Activated CD4-positive, alpha-beta T cell treated with anti-CD3 and anti-CD28 coated beads, Interleukin-2, amount 10 ng/mL, durations not matched to agents 7 days and 5 days (primary cell): ENCODE results near the gene AADACL4. TPM values are rescaled to one million over a fixed set of nuclear protein-coding genes. Genes with fewer than 3 reads are reported as not detected.

Source experiments
- CTCF ChIA-PET: fragments of 350-600 bp; sonication (Branson Sonifier 250); formaldehyde crosslinking; loops from one replicate; lab custom pipeline; 2021; ENCODE audit warnings: antibody characterized with exemption; lab: Charles Lee
- POLR2A ChIA-PET: fragments of 350-600 bp; sonication (Branson Sonifier 250); formaldehyde crosslinking; loops from one replicate; lab custom pipeline; 2021; ENCODE audit warnings: antibody characterized with exemption; lab: Charles Lee
- DNase-seq: peaks from one replicate; pipeline ENCODE4 v3.0.0-alpha.2; 2020
- H3K27ac Mint-ChIP-seq: one replicate; pipeline ENCODE4 v1.8.0; 2021; ENCODE audit warnings: mild to moderate bottlenecking, moderate library complexity, mixed read lengths
- H3K27me3 Mint-ChIP-seq: one replicate; pipeline ENCODE4 v1.8.0; 2021; ENCODE audit warnings: mixed read lengths
- H3K36me3 Mint-ChIP-seq: one replicate; pipeline ENCODE4 v1.8.0; 2021; ENCODE audit warnings: low read depth, mixed read lengths
- H3K4me1 Mint-ChIP-seq: one replicate; pipeline ENCODE4 v1.8.0; 2021; ENCODE audit warnings: mixed read lengths
- H3K4me3 Mint-ChIP-seq: one replicate; pipeline ENCODE4 v1.8.0; 2021; ENCODE audit warnings: mild to moderate bottlenecking, moderate library complexity, mixed read lengths
- H3K9me3 Mint-ChIP-seq: one replicate; pipeline ENCODE4 v1.8.0; 2021; ENCODE audit warnings: mixed read lengths
- total RNA-seq, 2 experiments: library from RNA; stranded (reverse); gene quantifications; one replicate each; pipeline ENCODE4 v1.2.3, GENCODE V29; 2021

Gene AADACL4
- total RNA-seq, 2 experiments from 2014 or later = not detected

- no peak overlapping the region for H3K4me3 Mint-ChIP-seq
- H3K27me3 Mint-ChIP-seq = peaks cover 7% of the 10 kb centered on the region
- peaks cover 4% of the 10 kb centered on the region for H3K9me3 Mint-ChIP-seq
- peak overlapping the region; percentile 77 for H3K27ac Mint-ChIP-seq
- CTCF ChIA-PET = interaction anchor here (1.8 kb wide), 1 partner anchor 24 kb away, joined by 4 read pairs; no protein-coding TSS in a partner anchor
- POLR2A ChIA-PET = no interaction called here
- peaks cover 25% of the 10 kb centered on the region for H3K36me3 Mint-ChIP-seq
- peaks cover 45% of the 10 kb centered on the region for H3K4me1 Mint-ChIP-seq
- DNase-seq = no peak
These were observed 41.2 kb upstream of the AADACL4 start for GRCh38 chr1:12602659-12603024.

DNA sequence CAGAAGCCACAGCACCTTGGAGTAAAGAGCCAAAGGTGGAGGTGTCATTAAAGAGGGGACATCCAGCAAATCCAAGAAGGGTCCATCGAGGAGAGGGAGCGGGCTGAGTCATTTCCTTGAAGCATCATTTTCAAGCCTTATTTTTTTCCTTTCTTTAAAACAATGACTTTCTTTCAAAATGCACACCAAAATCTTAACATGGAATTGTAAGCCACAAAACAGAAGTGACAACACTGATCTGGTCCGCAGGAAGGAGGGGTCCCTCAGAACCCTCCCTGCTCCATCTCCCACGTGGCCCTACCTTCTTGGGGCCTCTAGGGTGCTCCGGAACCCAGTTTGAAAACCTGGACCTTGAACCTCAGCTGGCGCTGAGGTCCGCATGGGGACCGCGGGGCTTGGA, 40.7 kb upstream of the AADACL4 start:
- peaks cover 39% of the 10 kb centered on the region for H3K4me1 Mint-ChIP-seq
- ChIA-PET POLR2A (no interaction called here), CTCF (interaction anchor here (1.2 to 1.3 kb wide), 2 partner anchors 17 to 485 kb away, joined by 3 to 4 read pairs; no protein-coding TSS in a partner anchor)
- peak overlapping the region; percentile 77 for H3K27ac Mint-ChIP-seq
- peaks cover 29% of the 10 kb centered on the region for H3K36me3 Mint-ChIP-seq
- no peak overlapping the region for H3K4me3 Mint-ChIP-seq
- H3K27me3 Mint-ChIP-seq = peaks cover 5% of the 10 kb centered on the region
- no peak for DNase-seq
- H3K9me3 Mint-ChIP-seq = peaks cover 8% of the 10 kb centered on the region

- Mint-ChIP-seq H3K27ac (peak overlapping the region; percentile 73), H3K4me3 (peak overlapping the region; percentile 28), H3K36me3 (peaks cover 37% of the 10 kb centered on the region), H3K27me3 (peaks cover 5% of the 10 kb centered on the region), H3K4me1 (peaks cover 37% of the 10 kb centered on the region), H3K9me3 (peaks cover 8% of the 10 kb centered on the region)
- DNase-seq = peak; percentile 81
- CTCF ChIA-PET = interaction anchor here (0.9 to 1.4 kb wide), 5 partner anchors 11 to 486 kb away, joined by 3 to 4 read pairs (median 3); no protein-coding TSS in a partner anchor
- POLR2A ChIA-PET = interaction anchor here (0.6 kb wide), 1 partner anchor 94 kb away, joined by 4 read pairs; no protein-coding TSS in a partner anchor
These were observed 39.6 kb upstream of the AADACL4 start for GRCh38 chr1:12604114-12604874.

- Mint-ChIP-seq H3K9me3 (peaks cover 8% of the 10 kb centered on the region), H3K27me3 (peaks cover 5% of the 10 kb centered on the region), H3K4me3 (no peak overlapping the region), H3K27ac (peak overlapping the region; percentile 73), H3K36me3 (peaks cover 40% of the 10 kb centered on the region), H3K4me1 (peaks cover 37% of the 10 kb centered on the region)
- DNase-seq = no peak
- ChIA-PET CTCF (interaction anchor here (1.3 to 1.4 kb wide), 2 partner anchors 10 to 19 kb away, joined by 3 read pairs; no protein-coding TSS in a partner anchor), POLR2A (interaction anchor here (0.6 kb wide), 1 partner anchor 94 kb away, joined by 4 read pairs; no protein-coding TSS in a partner anchor)
These were observed 38.9 kb upstream of the AADACL4 start for GRCh38 chr1:12604986-12605385.

DNA sequence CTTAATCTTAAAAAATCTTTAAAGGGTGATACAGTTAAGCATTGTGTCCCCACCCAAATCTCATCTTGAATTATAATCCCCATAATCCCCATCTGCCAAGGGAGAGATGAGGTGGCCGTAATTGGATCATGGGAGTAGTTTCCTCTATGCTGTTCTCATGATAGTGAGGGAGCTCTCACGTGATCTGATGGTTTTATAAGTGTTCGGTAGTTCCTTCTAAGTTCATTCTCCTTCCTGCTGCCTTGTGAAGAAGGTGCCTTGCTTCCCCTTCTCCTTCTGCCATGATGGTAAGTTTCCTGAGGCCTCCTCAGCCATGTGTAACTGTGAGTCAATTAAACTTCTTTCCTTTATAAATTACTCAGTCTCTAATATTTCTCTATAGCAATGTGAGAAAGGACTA, 36.6 kb upstream of the AADACL4 start:
- Mint-ChIP-seq H3K4me3 (no peak overlapping the region), H3K36me3 (peaks cover 54% of the 10 kb centered on the region), H3K27me3 (peaks cover 13% of the 10 kb centered on the region), H3K27ac (no peak overlapping the region), H3K9me3 (peaks cover 8% of the 10 kb centered on the region), H3K4me1 (peaks cover 37% of the 10 kb centered on the region)
- POLR2A ChIA-PET = no interaction called here
- CTCF ChIA-PET = no interaction called here
- DNase-seq = no peak

- H3K27me3 Mint-ChIP-seq = peaks cover 11% of the 10 kb centered on the region
- peaks cover 8% of the 10 kb centered on the region for H3K9me3 Mint-ChIP-seq
- H3K4me1 Mint-ChIP-seq = peaks cover 33% of the 10 kb centered on the region
- ChIA-PET POLR2A (no interaction called here), CTCF (no interaction called here)
- no peak overlapping the region for H3K4me3 Mint-ChIP-seq
- H3K36me3 Mint-ChIP-seq = peaks cover 63% of the 10 kb centered on the region
- no peak for DNase-seq
- no peak overlapping the region for H3K27ac Mint-ChIP-seq
These were observed 35.5 kb upstream of the AADACL4 start for GRCh38 chr1:12608311-12608957.

- H3K9me3 Mint-ChIP-seq = peaks cover 8% of the 10 kb centered on the region
- H3K27ac Mint-ChIP-seq = no peak overlapping the region
- H3K27me3 Mint-ChIP-seq = peaks cover 13% of the 10 kb centered on the region
- CTCF ChIA-PET = no interaction called here
- DNase-seq = no peak
- no peak overlapping the region for H3K4me3 Mint-ChIP-seq
- peaks cover 24% of the 10 kb centered on the region for H3K4me1 Mint-ChIP-seq
- POLR2A ChIA-PET = no interaction called here
- H3K36me3 Mint-ChIP-seq = peaks cover 58% of the 10 kb centered on the region
These were observed 34.3 kb upstream of the AADACL4 start for GRCh38 chr1:12609469-12610003.

DNA sequence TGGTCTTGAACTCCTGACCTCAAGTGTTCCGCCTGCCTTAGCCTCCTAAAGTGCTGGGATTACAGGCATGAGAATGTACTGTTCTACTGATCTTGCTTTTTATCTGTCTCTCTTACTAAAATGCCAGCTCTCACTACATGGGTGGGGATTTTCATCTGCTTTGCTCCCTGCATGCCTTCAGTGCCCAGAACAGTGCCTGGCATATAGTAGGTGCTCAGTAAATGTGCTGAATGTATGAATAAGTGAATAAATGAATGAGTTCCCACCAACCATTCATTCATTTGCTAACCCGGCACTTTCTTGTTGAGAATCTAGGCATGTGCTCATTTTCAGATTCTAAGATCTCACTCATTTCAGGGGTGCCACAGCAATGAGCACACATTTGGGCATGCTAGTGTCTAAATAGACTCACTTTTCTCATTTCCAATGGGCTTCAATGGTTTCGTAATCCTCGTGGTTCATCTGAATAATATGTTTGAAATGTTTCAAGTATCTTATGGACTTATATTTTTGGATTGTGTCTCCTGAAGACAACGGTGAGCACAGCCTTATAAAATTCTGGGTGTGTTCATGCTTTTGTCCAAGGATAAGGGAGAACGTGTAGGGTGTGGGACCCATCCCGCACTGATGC, 33.5 kb upstream of the AADACL4 start:
- CTCF ChIA-PET = interaction anchor here (0.6 to 0.9 kb wide), 2 partner anchors 19 to 363 kb away, joined by 3 to 6 read pairs; no protein-coding TSS in a partner anchor
- H3K9me3 Mint-ChIP-seq = peaks cover 8% of the 10 kb centered on the region
- POLR2A ChIA-PET = no interaction called here

DNA sequence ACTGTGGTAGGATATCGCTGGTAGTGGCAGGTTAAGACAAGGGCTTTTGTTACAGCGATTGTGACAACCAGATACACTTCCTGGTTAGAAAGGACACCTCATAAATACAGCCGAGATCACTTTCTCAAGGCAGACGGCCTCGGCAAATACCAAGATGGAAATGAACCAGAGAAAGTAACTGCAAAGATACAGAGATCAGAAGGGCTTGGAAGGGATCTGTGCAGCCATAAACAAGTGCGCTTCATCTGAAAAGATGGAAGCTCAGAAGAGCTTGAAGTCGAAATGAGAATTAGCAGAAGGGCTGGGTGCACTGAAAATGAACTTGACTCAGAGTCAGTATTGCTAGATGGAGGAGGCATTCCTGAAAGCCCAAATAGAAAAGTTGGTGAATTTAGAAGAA, 32.9 kb upstream of the AADACL4 start:
- DNase-seq = no peak
- H3K9me3 Mint-ChIP-seq = peaks cover 8% of the 10 kb centered on the region
- no peak overlapping the region for H3K4me3 Mint-ChIP-seq
- peaks cover 60% of the 10 kb centered on the region for H3K36me3 Mint-ChIP-seq
- POLR2A ChIA-PET = no interaction called here
- peaks cover 29% of the 10 kb centered on the region for H3K4me1 Mint-ChIP-seq
- peaks cover 21% of the 10 kb centered on the region for H3K27me3 Mint-ChIP-seq
- no peak overlapping the region for H3K27ac Mint-ChIP-seq
- CTCF ChIA-PET = interaction anchor here (0.8 to 0.9 kb wide), 2 partner anchors 10 to 19 kb away, joined by 3 to 5 read pairs; no protein-coding TSS in a partner anchor

More for the DNA sequence above, 33.5 kb upstream of the AADACL4 start:
- Mint-ChIP-seq H3K27me3 (peaks cover 17% of the 10 kb centered on the region), H3K4me3 (no peak overlapping the region), H3K36me3 (peaks cover 62% of the 10 kb centered on the region), H3K27ac (no peak overlapping the region), H3K4me1 (peaks cover 25% of the 10 kb centered on the region)
- no peak for DNase-seq

DNA sequence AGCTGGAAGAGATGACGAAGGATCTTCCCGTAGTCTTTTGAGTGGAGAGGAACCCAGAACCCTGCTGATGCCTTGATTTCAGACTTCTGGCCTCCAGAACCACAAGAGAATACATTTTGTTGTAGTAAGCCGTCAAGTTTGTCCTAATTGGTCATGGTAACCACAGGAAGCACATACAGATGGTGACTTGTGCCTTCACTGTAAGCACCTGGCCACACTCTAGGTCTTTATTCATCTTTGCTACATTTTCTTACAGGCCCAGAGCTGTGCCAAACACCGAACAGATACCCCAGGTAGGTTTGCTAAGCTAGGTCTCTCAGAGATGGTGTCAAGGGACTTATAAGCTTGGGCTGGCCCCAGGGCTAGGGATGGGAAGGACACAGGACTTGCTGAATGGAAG, 30.7 kb upstream of the AADACL4 start:
- peaks cover 37% of the 10 kb centered on the region for H3K4me1 Mint-ChIP-seq
- CTCF ChIA-PET = interaction anchor here (0.9 to 1.7 kb wide), 2 partner anchors 12 to 83 kb away, joined by 3 to 5 read pairs; no protein-coding TSS in a partner anchor
- H3K27me3 Mint-ChIP-seq = peaks cover 24% of the 10 kb centered on the region
- DNase-seq = no peak
- no peak overlapping the region for H3K27ac Mint-ChIP-seq
- POLR2A ChIA-PET = no interaction called here
- no peak overlapping the region for H3K4me3 Mint-ChIP-seq
- H3K36me3 Mint-ChIP-seq = peaks cover 43% of the 10 kb centered on the region
- no peaks in the 10 kb centered on the region for H3K9me3 Mint-ChIP-seq

- ChIA-PET CTCF (interaction anchor here (0.9 to 1.7 kb wide), 2 partner anchors 10 to 13 kb away, joined by 3 to 5 read pairs; no protein-coding TSS in a partner anchor), POLR2A (interaction anchor here (0.6 kb wide), 1 partner anchor 180 kb away, joined by 6 read pairs; no protein-coding TSS in a partner anchor)
- Mint-ChIP-seq H3K9me3 (no peaks in the 10 kb centered on the region), H3K27me3 (peaks cover 24% of the 10 kb centered on the region), H3K36me3 (peaks cover 36% of the 10 kb centered on the region), H3K27ac (no peak overlapping the region), H3K4me3 (peak overlapping the region; percentile 96), H3K4me1 (peaks cover 51% of the 10 kb centered on the region)
- no peak for DNase-seq
These were observed 29.3 kb upstream of the AADACL4 start for GRCh38 chr1:12614402-12615158.
